GM23338 (cell line): ENCODE results near the gene THADA. TPM values are rescaled to one million over a fixed set of nuclear protein-coding genes. Genes with fewer than 3 reads are reported as not detected.

ENCODE experiments used
- ATAC-seq: fragments of 200-7000 bp; cut with Tn5 transposase; 3 replicates; pipeline ENCODE4 v1.9.1; 2020
- DNase-seq: peaks from one replicate; pipeline ENCODE4 v3.0.0-alpha.2; 2015; ENCODE audit warnings: low spot score
- H2AFZ ChIP-seq: fragments of 200-600 bp; sonication (generic); 2 replicates; pipeline ENCODE4 v1.8.0; 2016; ENCODE audit warnings: antibody characterized with exemption, mild to moderate bottlenecking, moderate library complexity
- H3F3A ChIP-seq: fragments of 200-600 bp; sonication (generic); replicated peaks from 2 replicates; pipeline ENCODE4 v1.8.0; 2017; ENCODE audit warnings: antibody characterized with exemption, mixed run types, low read depth
- H3K27ac ChIP-seq: fragments of 200-600 bp; sonication (generic); 2 replicates; pipeline ENCODE4 v1.6.1; 2016; ENCODE audit warnings: low read depth
- H3K27me3 ChIP-seq: fragments of 200-600 bp; sonication (generic); 2 replicates; pipeline ENCODE4 v1.8.0; 2016; ENCODE audit warnings: mild to moderate bottlenecking, mixed run types, moderate library complexity; ENCODE audit not compliant: insufficient read depth
- H3K36me3 ChIP-seq: fragments of 200-600 bp; sonication (generic); 2 replicates; pipeline ENCODE4 v1.8.0; 2016; ENCODE audit warnings: mild to moderate bottlenecking; ENCODE audit not compliant: insufficient read depth
- H3K4me1 ChIP-seq: fragments of 200-600 bp; sonication (generic); 2 replicates; pipeline ENCODE4 v1.8.0; 2016; ENCODE audit warnings: mild to moderate bottlenecking, moderate library complexity; ENCODE audit not compliant: insufficient read depth
- H3K4me2 ChIP-seq: fragments of 200-600 bp; sonication (generic); 2 replicates; pipeline ENCODE4 v1.7.1; 2017; ENCODE audit warnings: mixed run types
- H3K4me3 ChIP-seq: fragments of 200-600 bp; sonication (generic); 2 replicates; pipeline ENCODE4 v1.6.1; 2016; ENCODE audit warnings: mixed run types
- H3K79me2 ChIP-seq: fragments of 200-600 bp; sonication (generic); replicated peaks from 2 replicates; pipeline ENCODE4 v1.8.0; 2017; ENCODE audit warnings: mild to moderate bottlenecking; ENCODE audit not compliant: insufficient read depth
- H3K9me2 ChIP-seq: fragments of 200-600 bp; sonication (generic); 2 replicates; pipeline ENCODE4 v1.8.0; 2017; ENCODE audit not compliant: insufficient read depth
- H4K20me1 ChIP-seq: fragments of 200-600 bp; sonication (generic); replicated peaks from 2 replicates; pipeline ENCODE4 v1.8.0; 2017; ENCODE audit warnings: mild to moderate bottlenecking; ENCODE audit not compliant: insufficient read depth
- H3K27ac Mint-ChIP-seq: 2 replicates; pipeline ENCODE4 v1.8.0; 2020; ENCODE audit warnings: inconsistent platforms, mild to moderate bottlenecking, moderate library complexity, mixed read lengths
- H3K27me3 Mint-ChIP-seq: 3 replicates; pipeline ENCODE4 v1.8.0; 2022; ENCODE audit warnings: low read depth, mild to moderate bottlenecking, moderate library complexity, mixed read lengths, inconsistent platforms; ENCODE audit not compliant: insufficient read depth, poor library complexity
- H3K36me3 Mint-ChIP-seq: 3 replicates; pipeline ENCODE4 v1.8.0; 2021; ENCODE audit warnings: low read depth, mild to moderate bottlenecking, inconsistent platforms, moderate library complexity, mixed read lengths
- H3K4me1 Mint-ChIP-seq: 3 replicates; pipeline ENCODE4 v1.8.0; 2020; ENCODE audit warnings: mild to moderate bottlenecking, inconsistent platforms, mixed read lengths
- H3K4me3 Mint-ChIP-seq: 3 replicates; pipeline ENCODE4 v1.8.0; 2021; ENCODE audit warnings: moderate library complexity, mild to moderate bottlenecking, inconsistent platforms, mixed read lengths
- H3K9me3 Mint-ChIP-seq: 3 replicates; pipeline ENCODE4 v1.8.0; 2020; ENCODE audit warnings: moderate library complexity, mild to moderate bottlenecking, inconsistent platforms, mixed read lengths
- CREB1 ChIP-seq: fragments of 250-450 bp; sonication (Bioruptor Pico); IDR thresholded peaks from 2 replicates; pipeline ENCODE4 v1.5.0; 2020; ENCODE audit warnings: low read depth, mild to moderate bottlenecking, moderate library complexity
- CTCF ChIP-seq, 2 experiments: fragments of 200-600 bp in 1 of 2; sonication (generic) in 1 of 2; conservative IDR thresholded peaks; 2 replicates each; pipeline versions ENCODE4 v1.5.1 to v1.6.1; 2016 to 2017; ENCODE audit warnings: antibody characterized with exemption in 2 of 2, low read depth in 2 of 2, mild to moderate bottlenecking in 2 of 2, moderate library complexity in 1 of 2
- ETS1 ChIP-seq: IDR thresholded peaks from 2 replicates; pipeline ENCODE4 v1.6.1; 2016; ENCODE audit warnings: antibody characterized with exemption
- EZH2 ChIP-seq: fragments of 200-600 bp; sonication (generic); IDR thresholded peaks from one replicate; pipeline ENCODE4 v1.8.0; 2017; ENCODE audit warnings: antibody characterized with exemption, mild to moderate bottlenecking, low read depth; ENCODE audit not compliant: unreplicated experiment
- JUNB ChIP-seq: IDR thresholded peaks from one replicate; pipeline ENCODE4 v1.6.1; 2016; ENCODE audit warnings: antibody characterized with exemption; ENCODE audit not compliant: unreplicated experiment
- NANOG ChIP-seq: IDR thresholded peaks from 2 replicates; pipeline ENCODE4 v1.6.1; 2016; ENCODE audit warnings: antibody characterized with exemption, borderline replicate concordance
- POLR2AphosphoS5 ChIP-seq: IDR thresholded peaks from 2 replicates; pipeline ENCODE4 v1.6.1; 2016; ENCODE audit warnings: antibody characterized with exemption, low read depth
- STAT1 ChIP-seq: IDR thresholded peaks from one replicate; pipeline ENCODE4 v1.6.1; 2016; ENCODE audit warnings: antibody characterized with exemption; ENCODE audit not compliant: unreplicated experiment
- ZNF114 ChIP-seq: fragments of 250-450 bp; sonication (Bioruptor Pico); IDR thresholded peaks from 2 replicates; pipeline ENCODE4 v1.5.0; 2020; ENCODE audit warnings: mild to moderate bottlenecking, moderate library complexity
- ZNF331 ChIP-seq: fragments of 250-450 bp; sonication (Bioruptor Pico); IDR thresholded peaks from 2 replicates; pipeline ENCODE4 v1.5.0; 2020; ENCODE audit warnings: low read depth, mild to moderate bottlenecking, moderate library complexity
- polyA plus RNA-seq: library from polyadenylated mRNA; unstranded; fragments of >200 nt; fragmentation: Nextera tagmentation; extraction: Ambion mirVana; gene quantifications from 2 replicates; pipeline ENCODE4 v1.2.1, GENCODE V29; 2016
- total RNA-seq: library from RNA; depleted of rRNA; stranded (reverse); fragments of >200 nt; shearing (Covaris generic); gene quantifications from 2 replicates; pipeline ENCODE4 v1.2.3, GENCODE V29; 2014
- TF ChIP-seq, protein P1 (sequence below): fragments of 250-450 bp; sonication (Bioruptor Pico); IDR thresholded peaks from 2 replicates; pipeline ENCODE4 v1.5.0; 2020; ENCODE audit warnings: mild to moderate bottlenecking, moderate library complexity
- TF ChIP-seq, protein P2 (sequence below): IDR thresholded peaks from one replicate; pipeline ENCODE4 v1.6.1; 2018; ENCODE audit warnings: antibody characterized with exemption; ENCODE audit not compliant: unreplicated experiment

Gene THADA
- total and polyA plus RNA-seq, 2 experiments from 2014 or later = 17.0 to 30.7 TPM

DNA sequence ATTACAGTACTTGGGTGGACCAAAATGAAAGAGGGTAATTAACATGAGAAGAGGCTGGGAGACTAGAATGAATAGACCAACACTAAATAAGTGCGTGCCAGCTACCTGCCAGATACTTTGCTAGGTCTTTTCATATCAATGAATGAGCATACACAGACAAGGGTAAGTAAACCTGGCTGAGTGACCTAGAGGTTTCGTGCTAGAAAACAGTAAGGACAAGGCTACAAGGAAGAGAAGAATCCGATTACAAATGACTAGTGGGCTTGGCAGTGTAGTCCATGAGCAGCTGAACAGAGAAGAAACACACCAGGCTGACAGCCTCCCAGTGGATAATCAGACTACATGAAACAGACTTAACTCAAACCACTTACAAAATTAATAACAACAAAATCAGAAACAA, 64.6 kb downstream of the THADA start (continued):
- no peak for TF ChIP-seq ETS1
- no peak for TF ChIP-seq ZNF114 (CRISPR knock-in tag)
- no peak for TF ChIP-seq NANOG

GRCh38 chr2:43526994-43527393, 68.8 kb downstream of the THADA start:
- Histone ChIP-seq H3K27ac (no peak overlapping the region), H4K20me1 (no peaks in the 10 kb centered on the region), H3K36me3 (no peaks in the 10 kb centered on the region), H3K4me2 (no peak overlapping the region), H3K27me3 (no peaks in the 10 kb centered on the region), H2AFZ (no peak overlapping the region), H3K9me2 (no peaks in the 10 kb centered on the region), H3K4me1 (peaks cover 5% of the 10 kb centered on the region; the same call in 1 of the 2 replicates), H3F3A (no peaks in the 10 kb centered on the region), H3K4me3 (no peak overlapping the region), H3K79me2 (no peaks in the 10 kb centered on the region)
- DNase-seq = no peak
- Mint-ChIP-seq H3K4me1 (peaks cover 5% of the 10 kb centered on the region; the same call in 2 of the 3 replicates), H3K36me3 (peaks cover 15% of the 10 kb centered on the region; the same call in 2 of the 3 replicates), H3K9me3 (no peaks in the 10 kb centered on the region), H3K4me3 (no peak overlapping the region), H3K27me3 (no peaks in the 10 kb centered on the region), H3K27ac (no peak overlapping the region)
- ATAC-seq = no peak
- TF ChIP-seq CREB1 (CRISPR knock-in tag) (no peak), ETS1 (no peak), STAT1 (no peak), NANOG (no peak), POLR2AphosphoS5 (no peak), ZNF331 (CRISPR knock-in tag) (no peak), EZH2 (no peak), CTCF (conservative IDR thresholded peaks at IDR 0.05; ENCODE audit: low read depth in 2 of 2) (no peak), JUNB (no peak), ZNF114 (CRISPR knock-in tag) (no peak)
- TF ChIP-seq, protein P1, sequence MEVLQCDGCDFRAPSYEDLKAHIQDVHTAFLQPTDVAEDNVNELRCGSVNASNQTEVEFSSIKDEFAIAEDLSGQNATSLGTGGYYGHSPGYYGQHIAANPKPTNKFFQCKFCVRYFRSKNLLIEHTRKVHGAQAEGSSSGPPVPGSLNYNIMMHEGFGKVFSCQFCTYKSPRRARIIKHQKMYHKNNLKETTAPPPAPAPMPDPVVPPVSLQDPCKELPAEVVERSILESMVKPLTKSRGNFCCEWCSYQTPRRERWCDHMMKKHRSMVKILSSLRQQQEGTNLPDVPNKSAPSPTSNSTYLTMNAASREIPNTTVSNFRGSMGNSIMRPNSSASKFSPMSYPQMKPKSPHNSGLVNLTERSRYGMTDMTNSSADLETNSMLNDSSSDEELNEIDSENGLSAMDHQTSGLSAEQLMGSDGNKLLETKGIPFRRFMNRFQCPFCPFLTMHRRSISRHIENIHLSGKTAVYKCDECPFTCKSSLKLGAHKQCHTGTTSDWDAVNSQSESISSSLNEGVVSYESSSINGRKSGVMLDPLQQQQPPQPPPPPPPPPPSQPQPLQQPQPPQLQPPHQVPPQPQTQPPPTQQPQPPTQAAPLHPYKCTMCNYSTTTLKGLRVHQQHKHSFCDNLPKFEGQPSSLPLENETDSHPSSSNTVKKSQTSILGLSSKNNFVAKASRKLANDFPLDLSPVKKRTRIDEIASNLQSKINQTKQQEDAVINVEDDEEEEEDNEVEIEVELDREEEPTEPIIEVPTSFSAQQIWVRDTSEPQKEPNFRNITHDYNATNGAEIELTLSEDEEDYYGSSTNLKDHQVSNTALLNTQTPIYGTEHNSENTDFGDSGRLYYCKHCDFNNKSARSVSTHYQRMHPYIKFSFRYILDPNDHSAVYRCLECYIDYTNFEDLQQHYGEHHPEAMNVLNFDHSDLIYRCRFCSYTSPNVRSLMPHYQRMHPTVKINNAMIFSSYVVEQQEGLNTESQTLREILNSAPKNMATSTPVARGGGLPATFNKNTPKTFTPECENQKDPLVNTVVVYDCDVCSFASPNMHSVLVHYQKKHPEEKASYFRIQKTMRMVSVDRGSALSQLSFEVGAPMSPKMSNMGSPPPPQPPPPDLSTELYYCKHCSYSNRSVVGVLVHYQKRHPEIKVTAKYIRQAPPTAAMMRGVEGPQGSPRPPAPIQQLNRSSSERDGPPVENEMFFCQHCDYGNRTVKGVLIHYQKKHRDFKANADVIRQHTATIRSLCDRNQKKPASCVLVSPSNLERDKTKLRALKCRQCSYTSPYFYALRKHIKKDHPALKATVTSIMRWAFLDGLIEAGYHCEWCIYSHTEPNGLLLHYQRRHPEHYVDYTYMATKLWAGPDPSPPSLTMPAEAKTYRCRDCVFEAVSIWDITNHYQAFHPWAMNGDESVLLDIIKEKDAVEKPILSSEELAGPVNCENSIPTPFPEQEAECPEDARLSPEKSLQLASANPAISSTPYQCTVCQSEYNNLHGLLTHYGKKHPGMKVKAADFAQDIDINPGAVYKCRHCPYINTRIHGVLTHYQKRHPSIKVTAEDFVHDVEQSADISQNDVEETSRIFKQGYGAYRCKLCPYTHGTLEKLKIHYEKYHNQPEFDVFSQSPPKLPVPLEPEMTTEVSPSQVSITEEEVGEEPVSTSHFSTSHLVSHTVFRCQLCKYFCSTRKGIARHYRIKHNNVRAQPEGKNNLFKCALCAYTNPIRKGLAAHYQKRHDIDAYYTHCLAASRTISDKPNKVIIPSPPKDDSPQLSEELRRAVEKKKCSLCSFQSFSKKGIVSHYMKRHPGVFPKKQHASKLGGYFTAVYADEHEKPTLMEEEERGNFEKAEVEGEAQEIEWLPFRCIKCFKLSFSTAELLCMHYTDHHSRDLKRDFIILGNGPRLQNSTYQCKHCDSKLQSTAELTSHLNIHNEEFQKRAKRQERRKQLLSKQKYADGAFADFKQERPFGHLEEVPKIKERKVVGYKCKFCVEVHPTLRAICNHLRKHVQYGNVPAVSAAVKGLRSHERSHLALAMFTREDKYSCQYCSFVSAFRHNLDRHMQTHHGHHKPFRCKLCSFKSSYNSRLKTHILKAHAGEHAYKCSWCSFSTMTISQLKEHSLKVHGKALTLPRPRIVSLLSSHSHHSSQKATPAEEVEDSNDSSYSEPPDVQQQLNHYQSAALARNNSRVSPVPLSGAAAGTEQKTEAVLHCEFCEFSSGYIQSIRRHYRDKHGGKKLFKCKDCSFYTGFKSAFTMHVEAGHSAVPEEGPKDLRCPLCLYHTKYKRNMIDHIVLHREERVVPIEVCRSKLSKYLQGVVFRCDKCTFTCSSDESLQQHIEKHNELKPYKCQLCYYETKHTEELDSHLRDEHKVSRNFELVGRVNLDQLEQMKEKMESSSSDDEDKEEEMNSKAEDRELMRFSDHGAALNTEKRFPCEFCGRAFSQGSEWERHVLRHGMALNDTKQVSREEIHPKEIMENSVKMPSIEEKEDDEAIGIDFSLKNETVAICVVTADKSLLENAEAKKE (CRISPR knock-in tag) = no peak
- TF ChIP-seq, protein P2, sequence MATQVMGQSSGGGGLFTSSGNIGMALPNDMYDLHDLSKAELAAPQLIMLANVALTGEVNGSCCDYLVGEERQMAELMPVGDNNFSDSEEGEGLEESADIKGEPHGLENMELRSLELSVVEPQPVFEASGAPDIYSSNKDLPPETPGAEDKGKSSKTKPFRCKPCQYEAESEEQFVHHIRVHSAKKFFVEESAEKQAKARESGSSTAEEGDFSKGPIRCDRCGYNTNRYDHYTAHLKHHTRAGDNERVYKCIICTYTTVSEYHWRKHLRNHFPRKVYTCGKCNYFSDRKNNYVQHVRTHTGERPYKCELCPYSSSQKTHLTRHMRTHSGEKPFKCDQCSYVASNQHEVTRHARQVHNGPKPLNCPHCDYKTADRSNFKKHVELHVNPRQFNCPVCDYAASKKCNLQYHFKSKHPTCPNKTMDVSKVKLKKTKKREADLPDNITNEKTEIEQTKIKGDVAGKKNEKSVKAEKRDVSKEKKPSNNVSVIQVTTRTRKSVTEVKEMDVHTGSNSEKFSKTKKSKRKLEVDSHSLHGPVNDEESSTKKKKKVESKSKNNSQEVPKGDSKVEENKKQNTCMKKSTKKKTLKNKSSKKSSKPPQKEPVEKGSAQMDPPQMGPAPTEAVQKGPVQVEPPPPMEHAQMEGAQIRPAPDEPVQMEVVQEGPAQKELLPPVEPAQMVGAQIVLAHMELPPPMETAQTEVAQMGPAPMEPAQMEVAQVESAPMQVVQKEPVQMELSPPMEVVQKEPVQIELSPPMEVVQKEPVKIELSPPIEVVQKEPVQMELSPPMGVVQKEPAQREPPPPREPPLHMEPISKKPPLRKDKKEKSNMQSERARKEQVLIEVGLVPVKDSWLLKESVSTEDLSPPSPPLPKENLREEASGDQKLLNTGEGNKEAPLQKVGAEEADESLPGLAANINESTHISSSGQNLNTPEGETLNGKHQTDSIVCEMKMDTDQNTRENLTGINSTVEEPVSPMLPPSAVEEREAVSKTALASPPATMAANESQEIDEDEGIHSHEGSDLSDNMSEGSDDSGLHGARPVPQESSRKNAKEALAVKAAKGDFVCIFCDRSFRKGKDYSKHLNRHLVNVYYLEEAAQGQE = no peak
